T-cell (primary cell): ENCODE data around the gene SKP2. TPM values are rescaled to one million over a fixed set of nuclear protein-coding genes. Genes with fewer than 3 reads are reported as not detected.

Experiments
- ATAC-seq, 4 experiments: fragments of 200-7000 bp in 3 of 4; fragments of 150-1000 bp in 1 of 4; cut with Tn5 transposase; replicated peaks in 1 of 4; 1 replicate in 3 of 4; 2 replicates in 1 of 4; pipeline ENCODE4 v1.10.0; 2021; ENCODE audit warnings: moderate library complexity in 3 of 4, mild to moderate bottlenecking in 2 of 4, moderate number of reproducible peaks in 1 of 4
- CTCF ChIA-PET, 2 donors: fragments of 300-600 bp; sonication (Branson Sonifier 250); formaldehyde crosslinking; loops; one replicate each; lab custom pipeline; 2022; ENCODE audit warnings: antibody characterized with exemption in 2 of 2; lab: Charles Lee
- POLR2A ChIA-PET, 2 donors: fragments of 300-600 bp; sonication (Branson Sonifier 250); formaldehyde crosslinking; loops; one replicate each; lab custom pipeline; 2022; ENCODE audit warnings: antibody characterized with exemption in 2 of 2; lab: Charles Lee
- DNase-seq, 35 experiments: peaks; one replicate each; pipeline versions ENCODE4 v3.0.0 to v3.0.0-alpha.2; 2013 to 2023
- H3K27ac ChIP-seq: one replicate; pipeline ENCODE4 v1.5.1; 2013; ENCODE audit warnings: low read length
- H3K27me3 ChIP-seq, 2 experiments: replicated peaks in 1 of 2; 1 replicate in 1 of 2; 2 replicates in 1 of 2; pipeline versions ENCODE4 v1.6.1 to v1.7.0; 2013; ENCODE audit warnings: low read length in 1 of 2, mixed read lengths in 1 of 2; ENCODE audit not compliant: control insufficient read depth in 2 of 2, insufficient read depth in 2 of 2; ENCODE audit errors: extremely low read depth in 1 of 2
- H3K36me3 ChIP-seq, 2 donors: 1 replicate in 1 of 2; 2 replicates in 1 of 2; pipeline versions ENCODE4 v1.6.1 to v1.7.0; 2013; ENCODE audit warnings: low read length in 1 of 2; ENCODE audit not compliant: control insufficient read depth in 2 of 2, insufficient read depth in 1 of 2; ENCODE audit errors: extremely low read depth in 1 of 2
- H3K4me1 ChIP-seq, 2 experiments: 1 replicate in 1 of 2; 2 replicates in 1 of 2; pipeline versions ENCODE4 v1.6.1 to v1.7.0; 2013; ENCODE audit warnings: low read length in 2 of 2, mixed read lengths in 1 of 2; ENCODE audit not compliant: insufficient read depth in 2 of 2, control insufficient read depth in 1 of 2; ENCODE audit errors: extremely low read depth in 1 of 2
- H3K4me3 ChIP-seq, 2 donors: 1 replicate in 1 of 2; 2 replicates in 1 of 2; pipeline versions ENCODE4 v1.5.1 to v1.7.0; 2013; ENCODE audit warnings: mild to moderate bottlenecking in 2 of 2, low read length in 1 of 2, moderate library complexity in 1 of 2; ENCODE audit not compliant: control insufficient read depth in 1 of 2; ENCODE audit errors: extremely low read depth in 1 of 2
- H3K9me3 ChIP-seq: 2 replicates; pipeline ENCODE4 v1.7.0; 2013
- H3K27ac Mint-ChIP-seq, 2 donors: one replicate each; pipeline ENCODE4 v1.8.0; 2020 to 2021; ENCODE audit warnings: mild to moderate bottlenecking in 2 of 2, mixed read lengths in 2 of 2
- H3K27me3 Mint-ChIP-seq, 2 donors: one replicate each; pipeline ENCODE4 v1.8.0; 2021 to 2022; ENCODE audit warnings: mixed read lengths in 2 of 2
- H3K36me3 Mint-ChIP-seq: one replicate; pipeline ENCODE4 v1.8.0; 2021; ENCODE audit warnings: mixed read lengths
- H3K4me1 Mint-ChIP-seq, 3 donors: one replicate each; pipeline ENCODE4 v1.8.0; 2020 to 2022; ENCODE audit warnings: mixed read lengths in 3 of 3, mild to moderate bottlenecking in 1 of 3
- H3K4me3 Mint-ChIP-seq, 3 donors: one replicate each; pipeline ENCODE4 v1.8.0; 2020 to 2022; ENCODE audit warnings: mild to moderate bottlenecking in 3 of 3, mixed read lengths in 3 of 3, moderate library complexity in 3 of 3
- H3K9me3 Mint-ChIP-seq, 3 donors: one replicate each; pipeline ENCODE4 v1.8.0; 2020 to 2022; ENCODE audit warnings: mixed read lengths in 3 of 3
- WGBS: methylation state at CpG from one replicate; pipeline ENCODE4 v1.1.5; 2013; ENCODE audit warnings: missing lambda C conversion rate; ENCODE audit not compliant: insufficient coverage; 5-methylcytosine and 5-hydroxymethylcytosine counted together
- total RNA-seq, 35 experiments: library from RNA in 6 of 35; stranded (reverse) in 6 of 35; fragments of 120-200 nt in 1 of 35; gene quantifications; one replicate each; pipeline versions ENCODE4 v1.2.1 to v1.2.4 and lab custom pipeline; 2013 to 2026

The SKP2 gene
- total RNA-seq, 5 donors from 2014 or later (not counting 1 experiment from before 2014, with no cell fraction given), result 12.8 to 26.0 (median 19.6) TPM

GRCh38 chr5:36209664-36210063, 57.8 kb downstream of the SKP2 start:
- ChIA-PET CTCF (no interaction called here), POLR2A (no interaction called here)
- ATAC-seq (no peak), DNase-seq (no peak)
- Histone ChIP-seq H3K27me3 (no peaks in the 10 kb centered on the region), H3K4me1 (no peaks in the 10 kb centered on the region), H3K27ac (no peak overlapping the region), H3K36me3 (peaks cover 0 to 18% of the 10 kb centered on the region in 2 donors), H3K9me3 (no peaks in the 10 kb centered on the region), H3K4me3 (no peak overlapping the region)
- no peaks in the 10 kb centered on the region for H3K4me1 Mint-ChIP-seq
- H3K9me3 Mint-ChIP-seq, result no peaks in the 10 kb centered on the region
- H3K27me3 Mint-ChIP-seq, result no peaks in the 10 kb centered on the region
- WGBS, result no CpG with 5 or more reads among the region's 3 CpGs
- H3K36me3 Mint-ChIP-seq, result peaks cover 48% of the 10 kb centered on the region
- no peak overlapping the region for H3K4me3 Mint-ChIP-seq
- H3K27ac Mint-ChIP-seq, result no peak overlapping the region

DNA sequence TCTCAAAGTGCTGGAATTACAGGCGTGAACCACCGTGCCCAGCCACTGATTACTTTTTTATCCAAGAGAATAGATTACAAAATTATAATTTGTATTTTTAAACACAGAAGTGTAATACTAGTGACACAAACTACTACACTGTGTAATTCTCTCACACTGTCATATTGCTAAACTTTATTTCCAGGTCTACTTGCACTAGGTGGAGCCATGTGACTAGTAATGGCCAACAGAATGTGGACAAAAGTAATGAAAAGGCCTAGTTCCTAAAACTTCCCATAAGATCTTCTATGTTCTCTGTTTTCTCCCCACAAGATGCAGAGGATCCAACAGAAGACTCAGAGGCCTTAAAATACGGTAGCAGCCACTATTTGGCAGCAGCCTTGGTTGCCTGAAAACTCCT, 62.5 kb downstream of the SKP2 start:
- POLR2A ChIA-PET, result no interaction called here
- no peaks in the 10 kb centered on the region for H3K9me3 ChIP-seq
- no peaks in the 10 kb centered on the region for H3K9me3 Mint-ChIP-seq
- H3K36me3 Mint-ChIP-seq, result peaks cover 49% of the 10 kb centered on the region
- H3K27me3 Mint-ChIP-seq, result no peaks in the 10 kb centered on the region
- CTCF ChIA-PET, result no interaction called here
- no peak overlapping the region for H3K27ac Mint-ChIP-seq
- no peaks in the 10 kb centered on the region for H3K4me1 Mint-ChIP-seq
- H3K27me3 ChIP-seq, result no peaks in the 10 kb centered on the region
- H3K36me3 ChIP-seq, result peaks cover 0 to 25% of the 10 kb centered on the region in 2 donors
- H3K4me3 ChIP-seq, result no peak overlapping the region
- WGBS, result no CpG with 5 or more reads among the region's 3 CpGs
- H3K4me3 Mint-ChIP-seq, result no peak overlapping the region
- ATAC-seq (no peak), DNase-seq (peak in 1 of 35 experiments; percentile 13)
- H3K4me1 ChIP-seq, result no peaks in the 10 kb centered on the region
- no peak overlapping the region for H3K27ac ChIP-seq

DNA sequence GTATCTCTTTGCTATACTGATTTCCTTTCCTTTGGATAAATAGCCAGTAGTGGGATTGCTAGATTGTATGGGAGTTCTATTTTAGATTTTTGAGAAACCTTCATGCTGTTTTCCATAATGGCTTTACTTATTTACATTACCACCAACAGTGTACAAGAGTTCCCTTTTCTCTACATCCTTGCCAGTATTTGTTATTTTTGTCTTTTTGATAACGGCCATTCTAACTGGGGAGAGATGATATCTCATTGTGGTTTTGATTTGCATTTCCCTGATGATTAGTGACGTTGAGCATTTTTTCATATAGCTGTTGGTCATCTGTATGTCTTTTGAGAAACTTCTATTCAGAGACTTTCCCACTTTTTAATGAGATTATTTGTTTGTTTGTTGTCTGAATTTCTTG, 64.0 kb downstream of the SKP2 start:
- DNase-seq, result no peak
- no peak overlapping the region for H3K4me3 Mint-ChIP-seq
- no peaks in the 10 kb centered on the region for H3K27me3 ChIP-seq
- H3K27ac Mint-ChIP-seq, result no peak overlapping the region
- H3K4me3 ChIP-seq, result no peak overlapping the region
- no peaks in the 10 kb centered on the region for H3K27me3 Mint-ChIP-seq
- no peaks in the 10 kb centered on the region for H3K4me1 Mint-ChIP-seq
- H3K36me3 ChIP-seq, result peaks cover 0 to 26% of the 10 kb centered on the region in 2 donors
- CTCF ChIA-PET, result no interaction called here
- no peak overlapping the region for H3K27ac ChIP-seq
- H3K9me3 Mint-ChIP-seq, result no peaks in the 10 kb centered on the region
- POLR2A ChIA-PET, result no interaction called here
- H3K36me3 Mint-ChIP-seq, result peaks cover 54% of the 10 kb centered on the region
- no peaks in the 10 kb centered on the region for H3K9me3 ChIP-seq
- no CpG with 5 or more reads among the region's 2 CpGs for WGBS
- no peaks in the 10 kb centered on the region for H3K4me1 ChIP-seq
- no peak for ATAC-seq

GRCh38 chr5:36217567-36217966, 65.7 kb downstream of the SKP2 start:
- H3K36me3 Mint-ChIP-seq, result peaks cover 55% of the 10 kb centered on the region
- H3K27ac Mint-ChIP-seq, result no peak overlapping the region
- Histone ChIP-seq H3K36me3 (peaks cover 2 to 25% of the 10 kb centered on the region in 2 donors), H3K4me3 (no peak overlapping the region), H3K9me3 (no peaks in the 10 kb centered on the region), H3K27ac (no peak overlapping the region), H3K4me1 (no peaks in the 10 kb centered on the region), H3K27me3 (no peaks in the 10 kb centered on the region)
- H3K27me3 Mint-ChIP-seq, result no peaks in the 10 kb centered on the region
- no CpG with 5 or more reads among the region's 1 CpG for WGBS
- CTCF ChIA-PET, result interaction anchor here in 1 of 2 donors (1.2 kb wide), 1 partner anchor 10 kb away, joined by 3 read pairs; no protein-coding TSS in a partner anchor
- no peak for DNase-seq
- no peak overlapping the region for H3K4me3 Mint-ChIP-seq
- POLR2A ChIA-PET, result no interaction called here
- H3K4me1 Mint-ChIP-seq, result no peaks in the 10 kb centered on the region
- no peaks in the 10 kb centered on the region for H3K9me3 Mint-ChIP-seq
- ATAC-seq, result no peak

DNA sequence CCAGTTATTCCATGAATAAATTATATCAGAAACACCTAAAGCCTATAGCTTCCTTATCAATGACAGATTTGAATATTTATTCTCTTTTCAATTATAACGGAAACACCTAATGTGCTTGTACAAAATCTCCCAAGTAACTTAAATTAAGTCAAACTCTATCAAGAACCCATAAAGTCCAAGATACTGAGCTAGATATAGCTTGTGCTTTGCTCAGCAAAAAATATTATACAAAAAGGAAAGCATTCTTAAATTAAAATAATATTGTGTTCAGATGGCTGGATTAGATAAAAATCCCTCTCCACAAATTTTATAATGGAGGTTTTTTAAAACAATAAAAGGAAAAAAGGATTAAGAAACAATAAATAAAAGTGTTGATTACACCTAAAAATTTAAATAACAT, 66.1 kb downstream of the SKP2 start:
- no peaks in the 10 kb centered on the region for H3K4me1 ChIP-seq
- Mint-ChIP-seq H3K4me3 (no peak overlapping the region), H3K9me3 (no peaks in the 10 kb centered on the region), H3K27me3 (no peaks in the 10 kb centered on the region), H3K4me1 (no peaks in the 10 kb centered on the region), H3K36me3 (peaks cover 51% of the 10 kb centered on the region), H3K27ac (no peak overlapping the region)
- ChIA-PET CTCF (interaction anchor here in 1 of 2 donors (1.2 kb wide), 1 partner anchor 11 kb away, joined by 3 read pairs; no protein-coding TSS in a partner anchor), POLR2A (interaction anchor here in 1 of 2 donors (0.7 kb wide), 1 partner anchor 65 kb away, joined by 5 read pairs; no protein-coding TSS in a partner anchor)
- no peak for DNase-seq
- H3K27ac ChIP-seq, result no peak overlapping the region
- no peak for ATAC-seq
- H3K36me3 ChIP-seq, result peaks cover 2 to 24% of the 10 kb centered on the region in 2 donors
- H3K27me3 ChIP-seq, result no peaks in the 10 kb centered on the region
- no peak overlapping the region for H3K4me3 ChIP-seq
- WGBS, result 100% methylated on average over 1 of the region's 1 CpG
- H3K9me3 ChIP-seq, result no peaks in the 10 kb centered on the region

DNA sequence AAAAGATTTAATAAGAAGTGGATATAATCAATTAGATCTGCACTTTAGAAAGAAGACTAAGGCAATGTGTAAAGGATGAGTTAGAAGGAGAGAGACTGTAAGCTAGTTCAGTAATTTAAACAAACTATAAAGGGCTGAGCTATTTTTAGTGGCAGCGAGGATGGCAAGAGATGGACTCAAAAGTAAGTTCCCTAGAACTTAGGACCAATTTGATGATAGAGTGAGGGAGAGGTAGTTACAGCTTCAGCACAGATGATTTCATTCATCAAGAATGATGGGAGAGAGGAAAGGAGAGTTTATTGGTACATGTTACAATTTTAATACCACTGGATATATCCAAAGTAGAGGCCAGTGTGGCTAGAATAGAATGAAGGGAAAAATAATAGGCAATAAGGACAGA, 70.7 kb downstream of the SKP2 start:
- Mint-ChIP-seq H3K4me3 (no peak overlapping the region), H3K27me3 (no peaks in the 10 kb centered on the region), H3K27ac (no peak overlapping the region), H3K4me1 (no peaks in the 10 kb centered on the region), H3K36me3 (peaks cover 29% of the 10 kb centered on the region), H3K9me3 (no peaks in the 10 kb centered on the region)
- H3K27me3 ChIP-seq, result no peaks in the 10 kb centered on the region
- WGBS, result 100% methylated on average over 1 of the region's 1 CpG
- CTCF ChIA-PET, result no interaction called here
- ATAC-seq, result no peak
- POLR2A ChIA-PET, result interaction anchor here in 1 of 2 donors (0.6 kb wide), 1 partner anchor 1207 kb away, joined by 12 read pairs; no protein-coding TSS in a partner anchor
- H3K36me3 ChIP-seq, result peaks cover 2 to 23% of the 10 kb centered on the region in 2 donors
- no peak overlapping the region for H3K4me3 ChIP-seq
- DNase-seq, result no peak
- no peak overlapping the region for H3K27ac ChIP-seq
- no peaks in the 10 kb centered on the region for H3K9me3 ChIP-seq
- H3K4me1 ChIP-seq, result no peaks in the 10 kb centered on the region
